A549 treated with GW870086 at 1 μM for 4 hours (cell line): ENCODE data around the gene NDUFA1. TPM values are rescaled to one million over a fixed set of nuclear protein-coding genes. Genes with fewer than 3 reads are reported as not detected.

ENCODE experiments used
- total RNA-seq: library from RNA; stranded (reverse); fragments of 200-300 nt; extraction: Qiagen RNA extraction; gene quantifications from 5 replicates; pipeline ENCODE4 v1.2.3, GENCODE V29; 2022; ENCODE audit warnings: low read depth

Gene NDUFA1
- 240 to 317 TPM (median 250 TPM) in 5 replicates for total RNA-seq

GRCh38 chrX:119871599-119872395 lies at the start of gene NDUFA1, which contains the start of gene RNF113A:
NDUFA1 (plus strand) TSS chrX:119871832; CDS start chrX:119871912, 80 bp downstream.
RNF113A (minus strand) TSS chrX:119871733; CDS start chrX:119871613, 120 bp downstream.

DNA sequence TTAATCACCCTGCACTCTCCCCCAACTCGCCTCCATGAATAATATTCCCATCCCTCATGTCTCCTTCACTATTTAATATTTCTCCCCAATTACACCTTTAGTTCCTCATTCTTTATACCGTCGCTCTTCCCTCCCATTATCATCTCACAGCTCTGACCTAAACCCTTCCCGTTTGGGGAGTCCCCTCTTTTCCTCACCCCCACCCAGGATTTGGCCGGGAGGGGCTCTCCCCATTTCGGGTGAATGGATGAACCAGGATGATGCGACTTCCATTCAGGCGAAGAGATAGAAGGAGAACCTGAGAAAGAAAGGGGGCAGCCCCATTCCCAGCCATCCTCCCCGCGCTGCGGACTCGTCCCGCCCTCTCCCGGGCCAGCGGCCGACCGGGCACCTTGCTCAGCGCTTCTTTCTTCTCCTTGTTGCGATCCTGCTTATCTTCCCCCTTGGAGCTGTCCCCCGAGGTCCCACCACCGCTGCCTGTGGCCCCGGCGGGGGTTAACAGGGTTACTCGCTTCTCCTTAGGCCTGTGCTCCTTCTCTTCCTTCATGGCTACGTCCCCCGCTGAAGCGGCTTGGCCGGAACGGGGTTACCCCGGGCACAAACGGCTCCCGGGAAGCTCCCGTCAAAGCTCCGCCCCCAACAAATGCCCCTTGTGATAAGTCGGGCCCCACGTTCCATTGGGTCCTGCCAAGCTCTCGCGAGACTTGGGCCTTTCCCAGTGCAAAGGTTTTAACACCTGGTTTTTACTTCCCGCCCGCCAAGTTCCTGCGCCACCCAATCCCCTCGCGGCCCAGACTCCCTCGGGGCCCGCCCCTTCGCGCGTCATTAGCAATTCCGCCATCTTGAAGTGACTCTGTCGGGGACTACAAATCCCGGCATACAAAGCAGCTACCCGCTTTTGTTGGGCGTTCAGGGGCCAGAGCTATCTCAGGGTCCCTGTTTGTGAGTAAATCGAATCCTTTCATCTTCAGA lies 19.0 kb upstream of the NDUFA1 start, which contains the start of gene UPF3B:
TSS of gene UPF3B (minus strand) at position 582 of the 972 bp plus-strand sequence. CDS start at position 547, 35 bp downstream.

DNA sequence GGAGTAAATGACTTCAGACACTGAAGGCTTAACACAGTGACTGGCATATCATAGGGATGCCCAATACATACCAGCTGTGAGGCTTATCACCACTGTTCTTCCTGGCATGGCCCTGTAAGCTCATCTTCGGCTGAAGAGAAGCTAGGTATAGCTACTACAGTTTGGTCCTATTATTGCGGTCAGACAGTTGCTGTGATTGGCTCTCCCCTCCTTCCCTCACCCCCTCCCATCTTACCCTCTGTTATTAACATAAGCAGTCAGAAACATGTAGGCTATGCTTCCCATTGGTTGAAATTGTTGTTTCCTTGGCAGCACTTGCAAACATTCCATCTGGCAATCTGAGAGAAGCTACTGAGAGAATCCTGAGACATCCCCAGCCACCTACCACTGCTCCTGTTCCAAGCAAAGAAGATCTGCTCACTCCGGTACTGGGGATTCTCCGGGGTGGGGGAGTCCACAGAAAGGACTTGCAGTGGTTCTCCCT lies 24.3 kb downstream of the NDUFA1 start, which contains the start of gene AKAP14:
TSS of gene AKAP14 (plus strand) at position 51 of the 484 bp plus-strand sequence. CDS start 7,331 bp downstream, outside the sequence.

Other genes with a start within 250 kb of the NDUFA1 start
- gene SEPTIN6, start 178.7 kb upstream of the NDUFA1 start, total RNA-seq: 9.6 to 11.2 TPM (median 10.4 TPM) in 5 replicates
- gene SOWAHD, start 113.2 kb upstream of the NDUFA1 start, total RNA-seq: 0.08 to 0.24 TPM in 2 of 5 replicates, not detected in the others
- 3,520 to 5,439 TPM (median 3,637 TPM) in 5 replicates for gene RPL39, start 80.2 kb upstream of the NDUFA1 start, total RNA-seq
- gene UPF3B, start 18.9 kb upstream of the NDUFA1 start, total RNA-seq: 17.4 to 21.2 TPM (median 18.6 TPM) in 5 replicates
- gene RNF113A, start 99 bp upstream of the NDUFA1 start, total RNA-seq: 28.1 to 30.7 TPM (median 29.6 TPM) in 5 replicates
- gene AKAP14, start 24.1 kb downstream of the NDUFA1 start, total RNA-seq: not detected in 5 replicates
- 6.7 to 7.7 TPM (median 7.3 TPM) in 5 replicates for gene NKAP, start 71.9 kb downstream of the NDUFA1 start, total RNA-seq
- gene RHOXF2B, start 205.9 kb downstream of the NDUFA1 start, total RNA-seq: not detected in 5 replicates
- not detected in 5 replicates for gene RHOXF1, start 244.1 kb downstream of the NDUFA1 start, total RNA-seq